Transverse colon (tissue), 3 donors: ENCODE measurements around the gene DNAJB8.

Source experiments
- CTCF ChIP-seq, 5 experiments: fragments of 200-600 bp in 3 of 5; fragments of 450-650 bp in 2 of 5; sonication (generic) in 3 of 5; IDR thresholded peaks; 1 replicate in 2 of 5; 2 replicates in 3 of 5; pipeline ENCODE4 v1.5.1; 2016 to 2017; ENCODE audit warnings: antibody characterized with exemption in 5 of 5, inconsistent platforms in 3 of 5, mild to moderate bottlenecking in 2 of 5, moderate library complexity in 1 of 5
- POLR2A ChIP-seq: fragments of 450-650 bp; IDR thresholded peaks from one replicate; pipeline ENCODE4 v1.6.1; 2016; ENCODE audit warnings: antibody characterized with exemption, mild to moderate bottlenecking, moderate library complexity

- TF ChIP-seq CTCF (IDR thresholded peaks at IDR 0.05): no peak
- no peak for TF ChIP-seq POLR2A
Observed at GRCh38 chr3:128448491-128448890, 18.2 kb downstream of the DNAJB8 start.
